Measurements from ENCODE around the gene LIPA. TPM values are rescaled to one million over a fixed set of nuclear protein-coding genes. Genes with fewer than 3 reads are reported as not detected.

Gene LIPA
- total and polyA plus RNA-seq, 7 donors = 7.6 to 14.2 (median 10.3) TPM

DNA sequence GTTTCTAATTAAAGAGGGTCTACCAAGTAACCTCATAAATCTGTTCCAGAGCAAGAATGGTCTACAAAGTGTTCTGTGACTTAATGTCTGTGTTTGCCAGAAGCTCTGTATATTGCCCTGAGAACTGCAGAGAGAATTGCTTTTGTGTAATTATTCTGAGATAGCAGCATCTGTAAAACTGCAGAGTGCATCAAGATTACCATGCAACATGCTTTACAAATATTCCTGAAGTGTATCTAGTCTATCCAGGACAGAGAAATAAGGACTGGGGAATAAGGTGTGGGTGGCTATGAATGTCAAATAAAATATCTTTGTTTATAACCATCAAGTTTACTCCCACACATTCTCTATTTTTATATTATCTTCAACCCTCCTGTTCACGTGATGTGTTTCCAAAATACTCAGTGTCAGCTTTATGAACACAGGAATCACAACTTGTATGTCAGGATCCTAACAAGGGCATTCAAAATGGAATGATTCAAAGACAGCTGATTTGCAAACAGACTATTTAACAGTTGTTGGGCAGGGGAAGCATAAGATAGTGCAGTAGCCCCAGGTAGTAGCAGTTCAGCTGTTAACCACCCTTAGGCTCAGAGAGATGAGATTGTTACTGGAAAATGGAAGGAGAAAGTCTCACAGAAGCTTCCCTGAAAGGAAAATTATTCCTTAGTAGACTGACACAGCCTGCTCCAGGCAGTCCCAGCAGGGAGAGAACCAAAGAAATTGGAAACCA is 15.3 kb upstream of the LIPA start:
- Histone ChIP-seq H3K4me1 (peaks cover 6% of the 10 kb centered on the region), H3K27me3 (ENCODE audit: insufficient read depth in 3 of 3, low read length in 2 of 3) (no peaks in the 10 kb centered on the region), H3K4me3 (no peak overlapping the region), H3K36me3 (ENCODE audit: insufficient read depth in 1 of 2, low read depth in 1 of 2) (no peaks in the 10 kb centered on the region), H3K9me3 (no peaks in the 10 kb centered on the region), H3K27ac (no peak overlapping the region)
- ATAC-seq = no peak
- WGBS, 3 donors = 66 to 80% (median 67%) methylated on average over 1 of the region's 1 CpG
- TF ChIP-seq, protein P1, sequence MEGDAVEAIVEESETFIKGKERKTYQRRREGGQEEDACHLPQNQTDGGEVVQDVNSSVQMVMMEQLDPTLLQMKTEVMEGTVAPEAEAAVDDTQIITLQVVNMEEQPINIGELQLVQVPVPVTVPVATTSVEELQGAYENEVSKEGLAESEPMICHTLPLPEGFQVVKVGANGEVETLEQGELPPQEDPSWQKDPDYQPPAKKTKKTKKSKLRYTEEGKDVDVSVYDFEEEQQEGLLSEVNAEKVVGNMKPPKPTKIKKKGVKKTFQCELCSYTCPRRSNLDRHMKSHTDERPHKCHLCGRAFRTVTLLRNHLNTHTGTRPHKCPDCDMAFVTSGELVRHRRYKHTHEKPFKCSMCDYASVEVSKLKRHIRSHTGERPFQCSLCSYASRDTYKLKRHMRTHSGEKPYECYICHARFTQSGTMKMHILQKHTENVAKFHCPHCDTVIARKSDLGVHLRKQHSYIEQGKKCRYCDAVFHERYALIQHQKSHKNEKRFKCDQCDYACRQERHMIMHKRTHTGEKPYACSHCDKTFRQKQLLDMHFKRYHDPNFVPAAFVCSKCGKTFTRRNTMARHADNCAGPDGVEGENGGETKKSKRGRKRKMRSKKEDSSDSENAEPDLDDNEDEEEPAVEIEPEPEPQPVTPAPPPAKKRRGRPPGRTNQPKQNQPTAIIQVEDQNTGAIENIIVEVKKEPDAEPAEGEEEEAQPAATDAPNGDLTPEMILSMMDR (IDR thresholded peaks at IDR 0.05) = no peak
- intact Hi-C loops (cut with DNase I) = no loop called here
- no peak for DNase-seq

DNA sequence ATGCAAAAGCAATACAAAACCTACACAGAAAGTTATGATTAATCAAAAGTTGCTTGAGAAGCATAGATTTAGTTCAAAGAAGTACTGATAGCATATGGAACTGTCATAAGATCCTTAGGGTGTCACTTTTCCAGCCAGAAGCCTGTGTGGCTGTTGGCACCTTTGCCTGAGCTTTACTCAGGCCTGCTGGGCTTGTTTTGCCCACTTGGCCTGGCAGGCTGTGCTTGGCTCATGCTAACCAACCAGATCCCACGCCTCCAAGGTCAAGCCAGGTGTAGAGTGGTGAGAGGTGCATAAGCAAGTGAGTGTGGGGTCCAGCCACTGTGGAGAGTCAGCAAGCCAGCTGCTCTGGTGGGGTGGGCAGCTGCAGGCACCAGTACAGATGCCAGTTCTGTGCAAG is 12.0 kb upstream of the LIPA start:
- TF ChIP-seq, protein P1 (IDR thresholded peaks at IDR 0.05) = no peak
- Histone ChIP-seq H3K36me3 (ENCODE audit: insufficient read depth in 1 of 2, low read depth in 1 of 2) (no peaks in the 10 kb centered on the region), H3K4me3 (no peak overlapping the region), H3K27ac (no peak overlapping the region), H3K9me3 (no peaks in the 10 kb centered on the region), H3K27me3 (ENCODE audit: insufficient read depth in 3 of 3, low read length in 2 of 3) (no peaks in the 10 kb centered on the region), H3K4me1 (peaks cover 15% of the 10 kb centered on the region)
- ATAC-seq = no peak
- DNase-seq = no peak
- 35 to 67% (median 36%) methylated on average over 1 of the region's 1 CpG for WGBS, 3 donors
- intact Hi-C loops (cut with DNase I) = no loop called here

DNA sequence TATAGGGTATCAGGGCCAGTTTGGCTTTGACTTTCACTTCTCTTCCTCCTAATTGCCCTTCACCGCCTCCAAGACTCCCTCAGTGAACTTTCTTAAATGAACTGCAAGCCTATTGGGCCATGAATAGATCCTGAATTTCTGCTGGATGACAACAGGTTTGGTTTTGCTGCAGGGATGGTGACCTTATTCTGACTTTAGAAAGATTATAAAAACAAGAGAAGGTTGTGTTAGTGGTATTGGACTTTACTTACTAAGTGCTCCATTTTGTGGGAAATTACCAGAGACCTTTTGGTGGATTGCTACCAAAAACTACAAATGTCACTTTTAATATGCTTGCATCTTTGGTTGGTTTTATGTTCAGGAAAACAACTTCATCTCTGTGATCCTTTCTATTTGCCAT is 11.5 kb upstream of the LIPA start:
- ATAC-seq (no peak), DNase-seq (no peak)
- H3K27ac ChIP-seq = no peak overlapping the region
- no peaks in the 10 kb centered on the region for H3K9me3 ChIP-seq
- H3K27me3 ChIP-seq (ENCODE audit: insufficient read depth in 3 of 3, low read length in 2 of 3) = no peaks in the 10 kb centered on the region
- TF ChIP-seq, protein P1 (IDR thresholded peaks at IDR 0.05) = no peak
- WGBS, 3 donors = 68 to 97% (median 74%) methylated on average over 1 of the region's 1 CpG
- H3K36me3 ChIP-seq (ENCODE audit: insufficient read depth in 1 of 2, low read depth in 1 of 2) = no peaks in the 10 kb centered on the region
- H3K4me1 ChIP-seq = peaks cover 15% of the 10 kb centered on the region
- intact Hi-C loops (cut with DNase I) = no loop called here
- H3K4me3 ChIP-seq = no peak overlapping the region

DNA sequence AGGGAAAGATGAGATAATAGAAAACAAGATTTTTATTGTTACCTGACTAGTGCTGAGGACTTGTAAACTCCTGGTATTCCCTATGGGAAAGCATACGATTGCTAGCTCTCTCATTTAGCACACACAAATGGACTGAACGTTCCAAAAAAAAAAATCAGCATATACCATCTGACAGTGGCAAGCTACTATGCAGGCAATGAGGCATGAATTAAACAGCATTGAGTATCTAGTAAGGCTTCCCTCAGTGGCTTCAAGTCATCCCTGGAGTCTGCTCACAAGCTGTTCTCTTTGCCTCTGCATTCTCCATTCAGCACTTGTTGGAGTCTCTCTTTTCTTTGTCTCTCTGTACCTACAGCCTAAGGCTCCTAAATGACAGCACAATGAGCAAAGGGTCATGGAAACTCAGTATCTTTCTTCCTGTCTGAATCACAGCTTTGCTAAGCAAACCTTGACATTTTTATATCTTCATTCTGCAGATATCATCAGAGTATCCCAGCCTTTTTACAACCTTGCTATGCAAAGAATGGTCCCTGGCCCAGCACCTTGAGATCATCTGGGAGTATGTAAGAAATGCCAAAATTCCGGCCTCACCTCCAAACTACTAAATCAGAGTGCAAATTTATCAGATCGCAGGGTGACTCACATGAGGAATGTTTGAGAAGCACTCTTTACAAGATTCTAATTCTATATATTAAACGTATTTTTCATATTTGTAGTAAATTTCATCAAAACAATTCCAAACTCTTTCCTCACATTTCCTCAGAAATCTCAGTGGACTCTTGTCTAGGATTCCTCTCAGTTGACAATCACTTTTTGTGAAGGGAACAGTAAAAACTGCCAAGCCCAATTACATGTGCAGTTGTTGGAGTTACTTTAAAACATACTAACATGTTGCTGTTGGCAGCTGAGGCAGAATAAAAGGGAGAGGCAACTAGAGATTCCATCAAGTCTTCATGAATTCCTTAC is 10.8 kb upstream of the LIPA start:
- peaks cover 15% of the 10 kb centered on the region for H3K4me1 ChIP-seq
- no peaks in the 10 kb centered on the region for H3K36me3 ChIP-seq (ENCODE audit: insufficient read depth in 1 of 2, low read depth in 1 of 2)
- TF ChIP-seq, protein P1 (IDR thresholded peaks at IDR 0.05) = no peak
- ATAC-seq (no peak), DNase-seq (no peak)
- H3K4me3 ChIP-seq = no peak overlapping the region
- H3K27me3 ChIP-seq (ENCODE audit: insufficient read depth in 3 of 3, low read length in 2 of 3) = no peaks in the 10 kb centered on the region
- 67 to 84% (median 77%) methylated on average over 5 of the region's 5 CpGs for WGBS, 3 donors
- intact Hi-C loops (cut with DNase I) = no loop called here
- no peaks in the 10 kb centered on the region for H3K9me3 ChIP-seq
- no peak overlapping the region for H3K27ac ChIP-seq
